Endothelial cell (in vitro differentiated cells): ENCODE results near the gene VWF. TPM values are rescaled to one million over a fixed set of nuclear protein-coding genes. Genes with fewer than 3 reads are reported as not detected.
A peak's percentile ranks its signal among the peaks of the same experiment; 100 is the strongest.

Experiments used
- DNase-seq: peaks from one replicate; pipeline ENCODE4 v3.0.0; 2021; ENCODE audit warnings: low spot score
- H3K27ac Mint-ChIP-seq: one replicate; pipeline ENCODE4 v1.8.0; 2021; ENCODE audit warnings: mixed read lengths, inconsistent platforms; ENCODE audit not compliant: unreplicated experiment
- H3K27me3 Mint-ChIP-seq: one replicate; pipeline ENCODE4 v1.8.0; 2021; ENCODE audit warnings: mild to moderate bottlenecking, moderate library complexity, mixed read lengths, inconsistent platforms; ENCODE audit not compliant: unreplicated experiment
- H3K36me3 Mint-ChIP-seq: one replicate; pipeline ENCODE4 v1.8.0; 2021; ENCODE audit warnings: mild to moderate bottlenecking, low read depth, mixed read lengths, inconsistent platforms; ENCODE audit not compliant: unreplicated experiment
- H3K4me1 Mint-ChIP-seq: one replicate; pipeline ENCODE4 v1.8.0; 2021; ENCODE audit warnings: mild to moderate bottlenecking, mixed read lengths, inconsistent platforms; ENCODE audit not compliant: unreplicated experiment
- H3K4me3 Mint-ChIP-seq: one replicate; pipeline ENCODE4 v1.8.0; 2021; ENCODE audit warnings: mild to moderate bottlenecking, mixed read lengths, inconsistent platforms; ENCODE audit not compliant: unreplicated experiment
- H3K9me3 Mint-ChIP-seq: one replicate; pipeline ENCODE4 v1.8.0; 2021; ENCODE audit warnings: mixed read lengths, inconsistent platforms; ENCODE audit not compliant: unreplicated experiment
- CTCF ChIP-seq: fragments of 200-600 bp; sonication (generic); IDR thresholded peaks from one replicate; pipeline ENCODE4 v1.5.0; 2021; ENCODE audit warnings: antibody characterized with exemption; ENCODE audit not compliant: unreplicated experiment
- total RNA-seq: library from RNA; stranded (reverse); fragmentation: NEBNext Ultra II Directional; extraction: Animal tissue kit (Norgen Biotek cat#: 25700); gene quantifications from one replicate; pipeline ENCODE4 v1.2.1, GENCODE V29; 2021; ENCODE audit not compliant: unreplicated experiment

VWF gene
- total RNA-seq, 1 donor from 2014 or later = 56.0 TPM

- Mint-ChIP-seq H3K27me3 (peaks cover 8% of the 10 kb centered on the region), H3K4me1 (peaks cover 40% of the 10 kb centered on the region), H3K36me3 (peaks cover 6% of the 10 kb centered on the region), H3K9me3 (no peaks in the 10 kb centered on the region), H3K4me3 (peak overlapping the region; percentile 38), H3K27ac (peak overlapping the region; percentile 31)
- DNase-seq = no peak
- no peak for TF ChIP-seq CTCF
Measured at GRCh38 chr12:6123258-6123657, 1.2 kb downstream of the VWF start.

GRCh38 chr12:6122201-6122600 lies 2.3 kb downstream of the VWF start:
- Mint-ChIP-seq H3K27me3 (peaks cover 8% of the 10 kb centered on the region), H3K36me3 (peaks cover 6% of the 10 kb centered on the region), H3K9me3 (no peaks in the 10 kb centered on the region), H3K4me1 (peaks cover 36% of the 10 kb centered on the region), H3K4me3 (peak overlapping the region; percentile 5), H3K27ac (no peak overlapping the region)
- no peak for DNase-seq
- TF ChIP-seq CTCF = no peak

GRCh38 chr12:6120796-6121473 lies 3.5 kb downstream of the VWF start:
- H3K9me3 Mint-ChIP-seq = no peaks in the 10 kb centered on the region
- H3K36me3 Mint-ChIP-seq = peaks cover 6% of the 10 kb centered on the region
- H3K27ac Mint-ChIP-seq = no peak overlapping the region
- H3K4me3 Mint-ChIP-seq = no peak overlapping the region
- TF ChIP-seq CTCF = no peak
- peaks cover 12% of the 10 kb centered on the region for H3K27me3 Mint-ChIP-seq
- H3K4me1 Mint-ChIP-seq = peaks cover 47% of the 10 kb centered on the region
- DNase-seq = no peak

GRCh38 chr12:6118891-6119568 lies 5.4 kb downstream of the VWF start:
- TF ChIP-seq CTCF = no peak
- peaks cover 36% of the 10 kb centered on the region for H3K4me1 Mint-ChIP-seq
- H3K4me3 Mint-ChIP-seq = peak overlapping the region; percentile 67
- no peaks in the 10 kb centered on the region for H3K9me3 Mint-ChIP-seq
- peaks cover 6% of the 10 kb centered on the region for H3K36me3 Mint-ChIP-seq
- H3K27ac Mint-ChIP-seq = peak overlapping the region; percentile 73
- peaks cover 12% of the 10 kb centered on the region for H3K27me3 Mint-ChIP-seq
- no peak for DNase-seq

- no peak for TF ChIP-seq CTCF
- peaks cover 11% of the 10 kb centered on the region for H3K36me3 Mint-ChIP-seq
- H3K9me3 Mint-ChIP-seq = no peaks in the 10 kb centered on the region
- peak overlapping the region; percentile 78 for H3K27ac Mint-ChIP-seq
- H3K4me1 Mint-ChIP-seq = peaks cover 18% of the 10 kb centered on the region
- H3K4me3 Mint-ChIP-seq = no peak overlapping the region
- DNase-seq = no peak
- peaks cover 14% of the 10 kb centered on the region for H3K27me3 Mint-ChIP-seq
Measured at GRCh38 chr12:6116471-6117021, 7.9 kb downstream of the VWF start.
